PC-9 (cell line): Measurements from ENCODE around the gene REXO5.

Source experiments
- EZH2 ChIP-seq: fragments of 200-600 bp; sonication (generic); IDR thresholded peaks from 2 replicates; pipeline ENCODE4 v1.8.0; 2017; ENCODE audit warnings: antibody characterized with exemption, low read depth
- TF ChIP-seq, protein P1 (sequence below): fragments of 200-600 bp; sonication (generic); conservative IDR thresholded peaks from 2 replicates; pipeline ENCODE4 v1.6.1; 2017; ENCODE audit warnings: mixed run types, antibody characterized with exemption, mild to moderate bottlenecking, moderate library complexity

DNA sequence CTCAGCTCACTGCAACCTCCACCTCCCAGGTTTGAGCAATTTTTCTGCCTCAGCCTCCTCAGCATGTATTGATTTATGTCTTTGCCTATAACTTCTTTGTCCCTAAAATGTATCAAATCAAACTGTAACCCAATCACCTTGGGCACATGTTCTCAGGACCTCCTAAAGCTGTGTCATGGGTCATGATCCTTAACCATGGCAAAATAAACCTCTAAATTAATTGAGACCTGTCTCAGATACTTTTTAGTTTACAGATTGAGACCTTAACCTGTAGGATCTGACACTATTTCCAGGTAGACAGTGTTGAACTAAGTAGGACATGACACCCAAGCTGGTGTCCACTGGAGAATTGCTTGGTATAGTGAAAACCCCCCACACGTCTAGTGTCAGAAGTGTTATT, 45.2 kb upstream of the REXO5 start:
- TF ChIP-seq, protein P1, sequence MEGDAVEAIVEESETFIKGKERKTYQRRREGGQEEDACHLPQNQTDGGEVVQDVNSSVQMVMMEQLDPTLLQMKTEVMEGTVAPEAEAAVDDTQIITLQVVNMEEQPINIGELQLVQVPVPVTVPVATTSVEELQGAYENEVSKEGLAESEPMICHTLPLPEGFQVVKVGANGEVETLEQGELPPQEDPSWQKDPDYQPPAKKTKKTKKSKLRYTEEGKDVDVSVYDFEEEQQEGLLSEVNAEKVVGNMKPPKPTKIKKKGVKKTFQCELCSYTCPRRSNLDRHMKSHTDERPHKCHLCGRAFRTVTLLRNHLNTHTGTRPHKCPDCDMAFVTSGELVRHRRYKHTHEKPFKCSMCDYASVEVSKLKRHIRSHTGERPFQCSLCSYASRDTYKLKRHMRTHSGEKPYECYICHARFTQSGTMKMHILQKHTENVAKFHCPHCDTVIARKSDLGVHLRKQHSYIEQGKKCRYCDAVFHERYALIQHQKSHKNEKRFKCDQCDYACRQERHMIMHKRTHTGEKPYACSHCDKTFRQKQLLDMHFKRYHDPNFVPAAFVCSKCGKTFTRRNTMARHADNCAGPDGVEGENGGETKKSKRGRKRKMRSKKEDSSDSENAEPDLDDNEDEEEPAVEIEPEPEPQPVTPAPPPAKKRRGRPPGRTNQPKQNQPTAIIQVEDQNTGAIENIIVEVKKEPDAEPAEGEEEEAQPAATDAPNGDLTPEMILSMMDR: no peak
- no peak for TF ChIP-seq EZH2
